Gastrocnemius medialis (tissue), 4 donors: ENCODE measurements around the gene S100A8.

Experiments
- POLR2A ChIP-seq, 2 donors: fragments of 450-650 bp; IDR thresholded peaks; one replicate each; pipeline ENCODE4 v1.6.1; 2017; ENCODE audit warnings: antibody characterized with exemption in 2 of 2, mild to moderate bottlenecking in 2 of 2, moderate library complexity in 2 of 2
- TF ChIP-seq, protein P1 (sequence below), 5 experiments: fragments of 450-650 bp in 3 of 5; fragments of 200-600 bp in 2 of 5; sonication (generic) in 2 of 5; IDR thresholded peaks in 4 of 5; conservative IDR thresholded peaks in 1 of 5; 1 replicate in 4 of 5; 2 replicates in 1 of 5; pipeline ENCODE4 v1.5.1; 2016 to 2019; ENCODE audit warnings: antibody characterized with exemption in 5 of 5, mild to moderate bottlenecking in 3 of 5, moderate library complexity in 3 of 5

DNA sequence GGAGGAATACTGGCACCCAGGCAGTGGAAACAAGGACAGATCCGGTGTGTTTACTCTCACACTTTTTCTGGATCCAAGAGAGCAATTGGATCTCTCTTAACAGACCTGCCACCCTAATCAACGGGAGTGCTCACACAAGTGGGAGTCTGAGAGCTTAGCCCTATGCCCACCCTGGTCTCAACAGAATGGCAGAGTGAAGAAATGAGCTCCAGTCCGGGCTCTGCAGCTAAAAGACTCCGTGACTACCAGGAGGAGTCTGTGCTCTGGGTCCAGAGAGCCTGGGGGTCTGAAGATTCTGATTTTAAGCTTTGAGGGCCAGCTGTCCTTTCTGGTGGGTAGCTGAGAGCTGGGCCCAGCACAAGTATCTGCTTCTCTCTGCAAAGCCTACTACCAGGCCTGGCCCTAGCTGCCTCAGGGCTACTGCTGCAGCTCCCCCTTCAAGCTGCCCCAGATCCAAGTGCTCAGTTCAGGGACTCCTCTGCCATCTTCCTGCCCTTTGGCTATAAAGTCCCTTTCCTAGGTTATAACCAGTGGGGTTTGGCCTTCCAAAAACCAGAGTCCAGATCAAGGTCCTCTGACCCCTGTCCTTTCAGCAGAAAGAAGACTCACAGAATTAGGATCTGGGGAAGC, 29.3 kb downstream of the S100A8 start:
- TF ChIP-seq, protein P1, sequence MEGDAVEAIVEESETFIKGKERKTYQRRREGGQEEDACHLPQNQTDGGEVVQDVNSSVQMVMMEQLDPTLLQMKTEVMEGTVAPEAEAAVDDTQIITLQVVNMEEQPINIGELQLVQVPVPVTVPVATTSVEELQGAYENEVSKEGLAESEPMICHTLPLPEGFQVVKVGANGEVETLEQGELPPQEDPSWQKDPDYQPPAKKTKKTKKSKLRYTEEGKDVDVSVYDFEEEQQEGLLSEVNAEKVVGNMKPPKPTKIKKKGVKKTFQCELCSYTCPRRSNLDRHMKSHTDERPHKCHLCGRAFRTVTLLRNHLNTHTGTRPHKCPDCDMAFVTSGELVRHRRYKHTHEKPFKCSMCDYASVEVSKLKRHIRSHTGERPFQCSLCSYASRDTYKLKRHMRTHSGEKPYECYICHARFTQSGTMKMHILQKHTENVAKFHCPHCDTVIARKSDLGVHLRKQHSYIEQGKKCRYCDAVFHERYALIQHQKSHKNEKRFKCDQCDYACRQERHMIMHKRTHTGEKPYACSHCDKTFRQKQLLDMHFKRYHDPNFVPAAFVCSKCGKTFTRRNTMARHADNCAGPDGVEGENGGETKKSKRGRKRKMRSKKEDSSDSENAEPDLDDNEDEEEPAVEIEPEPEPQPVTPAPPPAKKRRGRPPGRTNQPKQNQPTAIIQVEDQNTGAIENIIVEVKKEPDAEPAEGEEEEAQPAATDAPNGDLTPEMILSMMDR (IDR thresholded peaks at IDR 0.05 in 4 of 5, conservative IDR thresholded peaks at IDR 0.05 in 1 of 5) = no peak
- no peak for TF ChIP-seq POLR2A (IDR thresholded peaks at IDR 0.05)
